ENCODE data around the gene SSTR3.

SSTR3 gene

GRCh38 chr22:37167176-37167980 lies 44.9 kb downstream of the SSTR3 start:
- no peak for DNase-seq (ENCODE audit: low spot score)

GRCh38 chr22:37166675-37167066 lies 45.6 kb downstream of the SSTR3 start:
- DNase-seq (ENCODE audit: low spot score): peak; percentile 84

- DNase-seq (ENCODE audit: low spot score): no peak
Measured at GRCh38 chr22:37165940-37166674, 46.2 kb downstream of the SSTR3 start.

- no peak for DNase-seq (ENCODE audit: low spot score)
Measured at GRCh38 chr22:37165066-37165465, 47.2 kb downstream of the SSTR3 start.

GRCh38 chr22:37164505-37164887 lies 47.8 kb downstream of the SSTR3 start:
- DNase-seq (ENCODE audit: low spot score): no peak

- no peak for DNase-seq (ENCODE audit: low spot score)
Measured at GRCh38 chr22:37163575-37164504, 48.4 kb downstream of the SSTR3 start.

- no peak for DNase-seq (ENCODE audit: low spot score)
Measured at GRCh38 chr22:37163096-37163489, 49.2 kb downstream of the SSTR3 start.

- peak; percentile 82 for DNase-seq (ENCODE audit: low spot score)
Measured at GRCh38 chr22:37162221-37163095, 49.8 kb downstream of the SSTR3 start.

GRCh38 chr22:37161443-37161842 lies 50.8 kb downstream of the SSTR3 start:
- DNase-seq (ENCODE audit: low spot score): no peak

GRCh38 chr22:37160027-37160426 lies 52.2 kb downstream of the SSTR3 start:
- DNase-seq (ENCODE audit: low spot score): no peak

- no peak for DNase-seq (ENCODE audit: low spot score)
Measured at GRCh38 chr22:37158963-37159290, 53.4 kb downstream of the SSTR3 start.

GRCh38 chr22:37157516-37158285 lies 54.6 kb downstream of the SSTR3 start:
- no peak for DNase-seq (ENCODE audit: low spot score)

- DNase-seq (ENCODE audit: low spot score): no peak
Measured at GRCh38 chr22:37156686-37157435, 55.4 kb downstream of the SSTR3 start.

- DNase-seq (ENCODE audit: low spot score): no peak
Measured at GRCh38 chr22:37155971-37156370, 56.3 kb downstream of the SSTR3 start.

- no peak for DNase-seq (ENCODE audit: low spot score)
Measured at GRCh38 chr22:37154925-37155712, 57.2 kb downstream of the SSTR3 start.

Measured in CD4-positive, alpha-beta T cell treated with Interleukin-15 for 4 hours (primary cell).